NCI-H460 (cell line): Measurements from ENCODE around the gene HAND2. TPM values are rescaled to one million over a fixed set of nuclear protein-coding genes. Genes with fewer than 3 reads are reported as not detected.

Experiments
- DNase-seq: peaks from one replicate; pipeline ENCODE4 v3.0.0-alpha.2; 2016; ENCODE audit warnings: low read depth; ENCODE audit errors: extremely low read depth
- polyA plus RNA-seq: library from polyadenylated mRNA; depleted of rRNA; stranded (reverse); fragments of >200 nt; gene quantifications from 2 replicates; pipeline ENCODE4 v1.2.3, GENCODE V29; 2014; cell fraction: nucleus; rRNA removed
- total RNA-seq: library from RNA; depleted of rRNA; stranded (reverse); fragments of >200 nt; shearing (Covaris generic); gene quantifications from 2 replicates; pipeline ENCODE4 v1.2.3, GENCODE V29; 2014; rRNA removed

Gene HAND2
- total RNA-seq: not detected in 2 replicates
- not detected in 2 replicates for polyA plus RNA-seq

DNA sequence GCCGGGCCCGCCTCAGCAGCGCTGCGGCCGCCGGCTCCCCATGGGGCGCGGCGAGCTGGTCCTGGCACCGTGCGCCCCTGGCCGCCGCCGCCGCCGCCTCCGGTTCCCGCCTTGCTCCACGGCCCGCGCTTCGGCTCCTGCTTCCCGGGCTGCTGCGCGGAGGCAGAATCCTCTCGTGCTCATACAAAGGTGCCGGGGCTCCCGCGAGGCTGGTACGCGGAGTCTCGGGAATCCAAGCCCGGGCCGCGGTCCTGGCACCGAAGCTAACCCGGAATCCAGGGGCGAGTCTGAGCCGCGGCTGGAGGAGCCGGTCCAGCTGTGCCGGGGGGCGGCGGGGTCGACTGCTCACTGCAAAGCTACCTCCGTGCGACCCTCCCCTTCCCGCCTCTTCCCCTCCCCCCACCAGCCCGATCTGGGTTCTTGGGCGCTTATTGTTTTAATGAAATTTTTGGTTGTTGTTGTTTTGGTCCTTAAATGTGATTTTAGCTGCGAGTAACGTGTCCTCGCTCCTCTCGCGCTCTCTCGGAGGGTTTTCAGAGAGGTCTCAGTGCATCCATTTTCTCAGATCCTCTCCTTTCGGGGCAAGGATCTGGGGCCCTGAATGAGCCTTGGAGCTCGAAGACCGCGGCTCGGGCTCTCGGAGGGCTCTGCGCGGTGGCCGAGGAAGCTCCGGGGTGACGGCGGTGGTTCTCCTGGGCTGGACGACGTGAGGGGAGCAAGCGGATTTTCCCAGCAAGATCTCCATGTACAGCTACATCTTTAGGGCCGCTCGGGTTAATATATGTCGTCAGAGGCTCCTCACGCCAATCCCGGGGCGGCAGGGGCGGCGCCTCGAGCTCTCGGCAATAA lies at the start of gene HAND2:
Gene HAND2 (minus strand): TSS at position 753 of the 849 bp plus-strand sequence. CDS start 940 bp downstream, outside the sequence.
- DNase-seq: no peak

DNA sequence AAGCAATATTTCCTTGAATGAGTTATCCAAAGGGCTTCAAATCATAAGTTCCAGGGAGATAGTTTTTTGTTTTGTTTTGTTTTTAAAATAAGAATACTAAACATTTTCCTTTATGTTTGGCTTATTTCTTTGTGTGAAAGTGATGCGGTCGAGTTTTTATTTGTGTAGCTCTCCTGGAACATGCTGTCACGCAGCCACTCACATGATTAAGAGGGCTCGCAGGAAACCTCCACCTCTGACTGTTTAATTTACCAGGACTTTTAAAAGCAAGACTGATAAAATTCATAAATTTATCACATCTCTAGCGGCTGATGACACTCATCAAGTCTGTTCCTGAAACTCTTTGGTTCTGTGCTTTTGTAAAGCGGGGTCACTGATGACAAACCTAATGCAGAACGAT lies 48.9 kb upstream of the HAND2 start:
- DNase-seq: no peak

DNA sequence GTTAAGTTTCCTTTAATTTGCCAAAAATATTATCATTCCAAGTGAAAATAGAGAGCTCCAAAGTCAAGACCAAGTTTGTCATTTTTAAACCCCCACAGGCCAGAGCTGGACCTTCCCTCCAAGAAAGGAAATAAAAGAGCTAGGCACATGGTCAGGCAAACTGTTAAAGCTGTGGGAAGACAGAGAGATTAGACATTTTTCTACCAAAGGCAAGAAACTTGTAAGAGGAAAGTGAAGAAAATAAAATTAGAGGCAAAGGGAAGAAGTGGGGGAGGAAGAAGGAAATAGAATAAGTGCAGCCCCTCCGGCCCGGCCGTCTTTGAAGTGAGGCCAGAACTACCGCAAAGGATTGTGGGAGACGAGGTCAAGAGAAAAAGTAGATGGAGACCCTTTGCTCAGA lies 47.9 kb upstream of the HAND2 start:
- no peak for DNase-seq

DNA sequence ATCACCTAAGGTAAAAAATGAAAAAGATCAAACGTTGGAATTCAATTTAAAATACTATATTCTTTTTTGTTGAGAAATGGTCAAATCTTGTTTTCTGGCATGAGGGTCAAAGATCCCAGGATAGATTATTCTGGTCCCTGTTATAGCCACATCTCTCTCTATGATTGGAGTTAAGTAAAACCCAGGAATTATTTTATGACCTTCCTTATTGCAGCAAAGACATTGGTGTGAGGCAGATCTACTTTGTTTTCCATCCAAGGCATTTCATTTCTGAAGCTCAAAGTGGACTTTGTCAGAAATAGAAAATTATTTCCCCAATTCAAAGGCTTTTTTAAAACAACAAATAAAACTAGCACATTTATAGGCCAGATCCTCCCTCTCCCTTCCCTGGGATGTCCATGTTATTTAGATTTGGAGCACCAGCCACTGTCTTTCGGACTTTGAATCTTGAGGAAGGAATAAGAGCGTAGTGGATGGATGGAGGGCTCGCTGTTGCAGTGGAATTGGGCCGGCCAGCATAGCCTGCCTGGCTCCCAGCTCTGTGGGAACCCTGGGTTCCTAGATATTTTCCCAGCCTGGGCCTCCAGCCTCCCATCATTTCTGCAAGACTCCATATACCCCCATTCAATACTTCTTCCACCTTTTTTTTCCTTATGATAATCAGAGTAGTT lies 45.6 kb upstream of the HAND2 start:
- no peak for DNase-seq

DNA sequence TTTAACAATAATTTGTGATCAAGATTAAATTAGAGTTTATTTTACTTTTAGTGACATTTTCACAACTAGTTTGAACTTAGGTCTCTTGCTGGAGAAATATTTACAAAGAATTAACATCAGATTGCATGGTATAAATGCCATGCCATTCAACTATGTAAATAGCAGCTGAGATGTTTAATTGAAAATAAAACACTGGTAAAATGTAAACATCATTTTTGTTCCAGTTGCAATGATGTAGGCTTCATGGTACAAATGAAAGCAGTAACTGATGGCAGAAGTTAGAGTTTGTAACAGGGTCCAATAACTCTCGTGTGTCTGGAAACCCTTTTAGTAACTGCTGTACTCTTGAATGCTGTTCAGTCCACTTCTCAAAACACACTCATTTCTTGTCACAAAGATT lies 43.7 kb upstream of the HAND2 start:
- DNase-seq: no peak

DNA sequence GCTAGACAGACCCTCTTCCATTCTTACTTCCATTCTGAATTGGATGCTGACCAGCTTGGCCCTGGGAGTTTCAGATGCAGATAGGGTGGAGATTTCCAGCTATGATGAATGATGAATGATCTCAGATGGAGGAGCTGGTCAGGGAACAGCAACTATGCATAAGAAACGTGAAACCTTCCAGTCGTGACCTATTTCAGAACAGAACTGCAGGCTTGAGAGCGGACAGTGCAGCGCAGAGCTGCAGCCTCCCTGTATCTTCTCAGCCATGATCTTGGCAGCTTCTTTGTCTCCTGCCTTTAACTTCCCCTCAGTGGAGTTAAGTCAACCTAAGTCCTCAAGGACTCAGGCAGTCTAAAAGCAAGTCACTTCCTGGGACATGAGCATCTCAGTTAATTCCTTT lies 43.3 kb upstream of the HAND2 start:
- DNase-seq: no peak

DNA sequence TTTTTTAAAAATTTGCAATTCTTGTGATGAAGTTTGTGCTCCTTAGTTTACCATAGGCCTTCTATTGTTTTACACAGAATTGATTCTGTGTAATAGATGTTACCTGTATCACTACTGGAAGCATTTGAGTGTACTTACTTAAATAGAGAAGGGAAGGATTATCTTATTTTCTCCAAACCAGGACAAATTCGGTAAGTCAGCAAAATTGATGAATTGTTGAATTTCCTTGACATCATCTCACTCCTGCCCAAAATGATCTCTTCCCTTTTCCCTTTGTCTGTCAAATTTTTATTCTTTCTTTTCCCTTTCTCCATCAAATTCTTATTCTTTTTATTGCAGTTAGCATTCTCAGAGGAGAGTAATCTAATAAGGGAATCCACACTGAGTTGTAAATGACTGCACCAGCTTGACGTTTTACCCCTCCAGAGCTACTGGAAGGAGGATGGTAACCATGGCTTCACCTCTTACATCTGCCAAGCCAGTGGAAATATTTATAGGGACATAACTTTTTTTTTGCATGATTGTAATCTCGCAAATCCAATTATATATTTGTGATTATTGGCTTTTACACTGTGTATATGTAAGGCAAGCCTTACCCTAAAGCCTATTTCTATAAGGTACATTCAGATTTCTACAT lies 42.6 kb upstream of the HAND2 start:
- DNase-seq: no peak

DNA sequence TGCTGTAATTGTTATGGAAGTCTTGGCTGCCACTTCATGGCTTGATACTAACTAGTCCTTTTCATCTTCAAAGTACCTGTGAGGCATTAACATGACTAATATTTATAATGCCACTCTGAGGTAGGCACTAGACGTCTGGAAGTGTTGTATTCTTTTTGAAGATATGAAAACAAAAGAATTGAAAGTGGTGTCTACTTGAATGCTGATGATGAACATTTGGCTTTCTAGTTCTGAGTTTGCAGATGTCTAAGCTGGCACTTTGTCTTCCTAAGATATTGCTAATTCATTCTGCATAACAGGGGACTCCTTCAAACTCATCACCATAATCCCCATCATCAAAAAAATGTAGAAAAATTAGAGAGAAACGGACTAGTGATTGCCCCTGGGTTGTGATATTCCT lies 41.6 kb upstream of the HAND2 start:
- DNase-seq: no peak

DNA sequence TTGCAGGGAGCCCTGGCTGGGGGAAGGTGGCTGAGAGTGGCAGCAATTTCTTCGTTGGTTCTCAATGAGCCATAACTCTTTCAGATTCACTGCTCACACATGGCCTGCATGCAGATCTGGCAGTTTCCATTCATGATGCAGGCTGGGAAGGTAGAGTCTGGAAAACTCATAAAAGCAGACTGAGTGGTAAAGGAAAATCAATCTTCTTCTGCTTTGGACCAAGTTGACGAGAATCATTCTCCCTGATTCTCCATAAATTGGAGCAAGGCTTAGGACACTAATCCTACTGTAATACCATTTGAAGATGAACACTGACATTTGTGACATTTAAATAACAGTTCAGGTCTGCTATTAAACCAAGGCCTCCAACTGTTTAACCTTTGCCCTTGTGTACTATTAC lies 35.3 kb upstream of the HAND2 start:
- no peak for DNase-seq

DNA sequence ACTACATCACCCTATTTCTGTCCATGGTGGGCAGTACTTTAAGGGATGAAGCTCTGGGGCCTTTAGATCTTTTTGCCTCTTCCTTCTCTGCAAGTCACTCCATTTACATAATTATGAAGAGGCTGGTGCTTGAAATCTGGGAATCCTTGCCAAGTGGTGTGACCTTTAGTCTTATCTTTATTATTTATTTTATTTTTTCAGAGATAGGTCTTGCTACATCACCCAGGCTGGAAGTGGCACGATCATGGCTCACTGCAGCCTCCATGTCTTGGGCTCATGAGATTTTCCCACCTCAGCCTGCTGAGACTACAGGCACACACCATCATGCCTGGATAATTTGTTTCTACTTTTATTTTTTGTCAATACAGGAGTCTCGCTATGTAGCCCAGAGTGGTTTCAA lies 34.4 kb upstream of the HAND2 start:
- DNase-seq: no peak

DNA sequence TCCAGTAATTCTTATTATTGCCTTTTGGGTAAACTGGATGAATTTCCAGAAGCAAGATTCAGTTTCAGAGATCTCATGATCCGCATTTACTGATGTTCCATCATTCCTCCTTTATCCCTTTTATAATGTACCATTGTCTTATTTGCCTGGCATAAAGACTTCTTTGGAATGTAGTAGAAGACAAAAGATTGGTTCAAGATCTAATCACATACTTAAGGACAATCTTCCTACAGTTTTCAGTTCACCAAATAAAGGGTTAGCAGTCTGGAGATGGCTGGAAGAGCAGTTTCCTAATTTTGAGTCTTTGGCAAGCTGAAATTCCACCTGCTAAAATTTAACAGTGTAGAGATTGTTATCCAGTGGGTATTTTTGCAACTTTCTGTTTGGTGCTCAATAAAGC lies 30.9 kb upstream of the HAND2 start:
- DNase-seq: no peak

DNA sequence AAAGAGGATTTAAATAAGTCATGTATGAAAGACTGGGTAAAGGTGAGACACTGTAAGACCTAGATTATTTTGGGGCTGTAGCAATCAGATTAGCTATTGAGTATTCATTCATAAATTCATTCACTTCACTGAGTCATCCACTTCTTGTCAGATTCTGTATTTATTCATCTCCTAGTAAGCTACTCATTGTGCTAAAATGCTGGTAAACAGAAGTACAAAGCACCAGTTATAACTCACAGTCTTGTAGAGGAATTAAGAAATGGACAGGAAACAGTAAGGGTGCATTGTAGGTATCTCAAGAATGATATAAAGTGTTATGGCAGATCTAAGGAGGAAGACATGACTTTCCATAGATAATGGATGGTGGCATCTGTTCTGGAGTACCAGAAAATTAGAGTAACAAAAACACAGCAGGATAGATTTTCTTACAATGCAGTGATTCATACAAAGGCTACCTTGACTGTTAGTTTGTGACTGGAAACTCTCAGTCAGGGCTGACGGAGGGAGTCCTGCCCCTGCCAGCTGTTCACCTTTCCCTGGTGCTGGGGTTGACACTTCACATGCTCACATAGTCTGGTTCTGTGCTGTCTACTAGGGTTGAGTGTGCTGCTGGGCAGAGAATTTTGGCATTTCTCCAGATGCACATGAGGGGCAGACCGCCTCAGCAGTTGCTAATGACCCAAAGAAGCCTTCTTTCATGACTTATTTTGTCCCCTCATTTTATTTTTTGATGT lies 26.5 kb upstream of the HAND2 start:
- DNase-seq: no peak

DNA sequence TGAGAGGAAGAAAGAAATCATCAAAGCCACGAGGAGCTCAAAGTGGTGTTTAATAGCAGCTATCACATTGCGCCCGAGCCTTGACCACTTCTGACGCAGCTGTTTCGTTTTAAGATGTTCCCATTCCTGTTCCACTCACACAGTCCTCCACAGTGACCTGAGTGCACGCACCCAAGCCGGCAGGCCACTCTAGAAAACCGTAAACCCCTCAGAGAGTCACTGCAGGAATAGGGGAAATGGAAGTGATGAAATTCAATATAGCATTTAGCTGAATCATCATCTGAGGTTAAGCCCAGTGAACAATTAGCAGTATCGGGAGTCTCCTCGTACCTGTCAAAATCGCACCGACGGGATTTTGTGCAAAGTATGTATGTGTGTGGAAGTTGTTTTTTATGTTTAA lies 17.9 kb upstream of the HAND2 start:
- DNase-seq: no peak

DNA sequence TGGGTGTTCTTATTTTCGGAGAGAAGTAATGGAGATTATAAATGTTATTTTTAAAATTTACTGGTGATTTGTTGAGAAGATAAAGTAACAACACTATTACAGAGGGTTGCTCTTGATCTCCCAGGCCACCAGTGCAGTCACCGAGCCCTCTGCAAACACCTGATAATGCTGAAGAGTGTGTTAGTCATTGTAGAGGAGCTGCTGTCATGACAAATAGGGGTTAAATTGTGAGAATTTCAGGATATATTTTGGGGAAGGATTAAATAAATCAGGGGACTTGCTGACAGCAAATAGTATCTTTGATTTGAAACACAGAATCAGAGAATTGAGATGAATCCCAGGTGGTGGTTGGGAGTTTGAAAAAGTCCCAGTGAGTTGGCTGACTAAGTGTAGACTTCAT lies 16.7 kb upstream of the HAND2 start:
- no peak for DNase-seq

DNA sequence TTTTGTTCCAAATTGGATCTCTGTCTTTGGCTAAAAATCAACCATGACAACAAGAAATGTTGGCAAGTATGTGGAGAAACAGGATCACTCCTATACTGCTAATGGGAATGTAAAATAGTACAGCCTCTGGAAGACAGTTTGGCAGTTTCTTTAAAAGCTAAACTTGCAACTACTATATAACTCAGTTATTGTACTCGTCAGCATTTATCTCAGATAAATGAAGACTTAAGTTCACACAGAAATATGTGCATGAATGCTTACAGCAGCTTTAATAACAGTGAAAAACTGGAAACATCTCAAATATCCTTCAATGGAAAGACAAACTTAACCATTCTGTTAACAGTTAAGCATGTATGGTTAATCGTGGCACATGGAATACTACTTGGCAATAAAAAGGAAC lies 15.4 kb upstream of the HAND2 start:
- no peak for DNase-seq

DNA sequence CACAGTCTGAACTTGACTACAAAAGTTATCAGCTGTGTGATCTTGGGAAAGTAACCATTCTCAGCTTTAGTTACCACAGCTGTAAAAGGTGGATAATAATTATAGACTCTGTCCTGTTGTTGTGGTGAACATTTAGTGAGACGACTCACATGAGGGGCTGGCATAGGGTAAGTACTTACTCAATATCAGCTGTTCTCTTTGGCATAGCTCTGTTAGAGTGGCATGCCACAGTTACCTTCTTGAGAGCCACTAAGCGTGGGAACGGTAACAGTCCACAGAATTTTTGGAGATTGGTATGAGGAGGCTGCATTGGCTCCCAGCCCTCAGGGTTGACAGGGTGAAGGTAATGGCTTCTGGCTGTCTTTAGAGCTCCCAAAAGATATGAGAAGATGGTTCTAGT lies 13.2 kb upstream of the HAND2 start:
- DNase-seq: no peak

DNA sequence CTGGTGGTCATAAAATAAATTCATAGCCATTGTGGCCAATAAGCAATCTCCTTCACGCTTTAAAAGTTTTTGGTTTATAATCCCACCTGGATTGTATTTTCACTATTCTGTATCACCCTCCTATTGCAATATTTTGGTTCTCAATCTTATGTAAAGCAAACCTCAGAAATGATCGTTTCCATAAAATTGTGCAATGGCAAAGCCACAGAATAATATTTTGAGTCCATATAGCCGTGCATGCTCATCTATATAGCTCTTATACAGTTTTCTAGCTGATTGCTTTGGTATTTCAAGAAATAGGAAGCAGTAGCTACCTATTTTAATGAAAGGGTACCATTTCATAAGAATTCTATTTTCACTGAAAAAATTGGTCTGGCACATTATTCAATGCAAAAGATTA lies 10.0 kb upstream of the HAND2 start:
- no peak for DNase-seq

DNA sequence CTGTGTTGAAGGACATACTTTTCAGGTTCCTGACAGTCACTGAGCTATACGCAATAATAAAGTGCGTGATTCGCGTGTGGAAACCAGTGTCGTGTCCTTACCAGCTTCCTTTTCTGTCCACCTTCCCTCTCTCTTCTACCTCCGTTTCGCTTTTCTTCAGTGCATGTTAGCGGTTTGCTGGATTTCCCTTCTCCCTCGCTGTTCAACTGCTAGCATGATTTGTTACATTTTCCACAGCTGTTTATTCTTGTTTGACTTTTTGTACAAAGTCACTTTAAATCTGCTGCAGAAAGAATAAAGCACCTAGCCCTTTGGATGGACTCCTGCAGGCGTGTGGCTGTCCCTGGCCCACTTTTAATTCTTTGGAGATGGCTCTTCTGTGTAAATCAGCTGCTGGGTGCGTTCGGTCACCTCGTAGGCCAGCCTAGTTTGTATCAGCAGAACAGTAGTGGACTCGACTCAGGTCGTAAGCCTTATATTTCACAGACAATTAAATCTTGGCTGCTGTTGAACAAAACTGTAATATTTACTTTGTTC lies 8.9 kb upstream of the HAND2 start:
- DNase-seq: no peak

DNA sequence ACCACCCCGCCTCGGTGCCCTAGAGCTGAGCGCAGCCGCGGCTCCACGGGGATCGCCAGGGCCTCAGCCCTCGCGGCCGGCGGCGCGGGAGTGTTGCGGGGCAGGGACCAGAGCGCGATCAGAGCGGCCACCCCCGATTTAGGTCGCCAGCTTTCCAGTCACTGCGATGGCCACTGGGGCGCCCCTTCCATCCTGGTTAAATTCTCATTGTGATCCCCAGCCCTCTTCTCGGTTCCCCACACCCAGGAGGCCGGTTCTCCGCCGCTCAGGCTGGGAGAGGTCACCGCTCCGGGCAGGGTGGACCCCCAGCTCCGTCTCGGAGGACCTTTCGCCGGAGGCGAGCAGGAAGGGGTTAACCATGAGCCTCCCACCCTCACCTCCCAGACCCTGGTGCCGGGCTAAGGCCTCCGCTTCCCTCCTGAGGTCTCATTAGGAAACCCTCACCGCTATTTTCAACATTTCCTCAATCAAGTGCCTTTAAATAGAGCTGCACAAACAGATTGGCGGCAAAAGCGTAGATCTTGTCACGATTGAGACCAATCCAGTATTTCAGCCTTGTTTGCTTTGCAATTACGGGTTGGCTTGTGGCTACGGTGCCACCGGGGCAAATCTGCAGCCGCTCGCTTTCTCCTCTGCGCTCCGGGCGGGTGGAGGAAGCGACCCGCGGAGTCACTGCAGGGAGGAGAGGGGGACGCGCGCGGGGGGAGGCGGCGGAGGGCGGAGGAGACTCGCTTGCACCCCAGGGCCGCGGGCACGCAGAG lies 8.3 kb upstream of the HAND2 start:
- no peak for DNase-seq

DNA sequence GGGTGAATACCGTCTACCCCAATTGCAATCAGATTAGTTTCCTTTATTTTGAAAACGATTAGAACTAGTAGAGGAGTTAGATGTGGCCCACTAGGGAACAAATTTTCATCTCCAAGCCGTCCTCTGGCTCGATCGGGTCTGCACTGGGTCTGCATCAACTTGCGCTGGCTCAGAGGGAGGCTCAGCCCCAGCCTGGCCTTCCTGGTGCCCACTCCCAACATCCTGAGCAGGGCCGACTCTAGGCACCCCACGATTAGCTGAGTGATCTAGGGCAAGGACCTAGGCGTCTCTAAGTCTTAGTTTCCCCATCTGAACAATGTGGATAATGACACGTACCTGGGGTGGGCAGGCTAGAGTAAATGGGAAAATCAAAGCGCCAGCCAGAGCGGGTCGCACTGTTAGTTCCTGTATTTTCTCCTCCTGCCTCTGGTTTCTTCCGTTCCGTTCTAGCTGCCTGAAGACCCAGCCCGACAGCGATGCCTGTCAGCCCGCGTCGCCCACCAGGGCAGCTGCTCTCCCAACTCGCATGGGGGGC lies 7.7 kb upstream of the HAND2 start:
- DNase-seq: no peak
